ENCODE data around the gene FHDC1. TPM values are rescaled to one million over a fixed set of nuclear protein-coding genes. Genes with fewer than 3 reads are reported as not detected.

Gene FHDC1
- total RNA-seq, 2 experiments from 2014 or later: 0.12 to 0.14 TPM

Other genes with a start within 250 kb of the FHDC1 start
- gene TIGD4, start 156.6 kb upstream of the FHDC1 start, total RNA-seq: under 1 TPM; 0.40 to 0.53 TPM
- gene ARFIP1, start 156.4 kb upstream of the FHDC1 start, total RNA-seq: 10 to 100 TPM; 20.1 to 25.0 TPM